HG02642 (cell line): Measurements from ENCODE around the gene TSSK6.

ENCODE experiments used
- ATAC-seq: cut with Tn5 transposase; IDR thresholded peaks from one replicate; pipeline ENCODE4 v1.9.1; 2021; ENCODE audit warnings: mild to moderate bottlenecking; ENCODE audit not compliant: unreplicated experiment, poor library complexity

The TSSK6 gene

DNA sequence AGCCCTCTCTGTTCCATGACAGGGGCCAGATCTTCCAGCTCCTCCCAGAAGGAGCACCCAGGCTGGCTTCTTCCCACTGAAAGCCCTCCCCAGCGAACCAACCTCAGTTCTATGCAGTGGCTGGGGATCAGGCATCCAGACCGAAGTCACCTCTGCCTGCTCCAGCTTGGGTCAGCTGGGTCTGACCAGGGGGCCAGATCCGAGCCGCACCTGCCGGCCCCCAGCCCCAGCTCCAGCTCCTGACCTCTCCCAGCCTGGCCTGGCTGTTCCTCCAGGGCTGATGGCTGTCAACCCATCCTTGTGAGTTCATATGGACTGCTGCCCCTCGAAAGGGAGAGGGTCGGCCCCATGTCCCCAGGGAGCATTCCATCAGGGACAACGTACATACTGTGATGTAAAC, 8.0 kb downstream of the TSSK6 start:
- ATAC-seq, result no peak

DNA sequence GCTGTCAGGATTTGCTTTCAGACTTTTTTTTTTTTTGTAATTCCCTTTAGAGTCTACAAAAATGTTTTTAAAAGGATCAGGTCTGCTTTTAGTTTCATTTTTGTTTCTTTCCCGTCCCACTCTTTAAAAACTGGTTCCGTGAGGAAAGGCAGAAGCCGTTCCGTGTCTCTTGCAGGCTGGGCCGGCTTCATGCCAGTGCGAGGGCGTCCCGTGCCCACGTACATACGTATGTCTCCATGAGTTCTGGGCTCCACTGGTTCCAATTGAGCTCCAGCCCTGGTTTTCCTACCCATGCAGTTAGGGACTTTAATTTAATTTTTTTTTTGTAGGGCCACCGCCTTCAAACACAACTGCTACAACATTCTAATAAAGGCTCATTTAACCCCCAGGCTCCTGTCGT, 8.8 kb downstream of the TSSK6 start:
- ATAC-seq, result no peak

DNA sequence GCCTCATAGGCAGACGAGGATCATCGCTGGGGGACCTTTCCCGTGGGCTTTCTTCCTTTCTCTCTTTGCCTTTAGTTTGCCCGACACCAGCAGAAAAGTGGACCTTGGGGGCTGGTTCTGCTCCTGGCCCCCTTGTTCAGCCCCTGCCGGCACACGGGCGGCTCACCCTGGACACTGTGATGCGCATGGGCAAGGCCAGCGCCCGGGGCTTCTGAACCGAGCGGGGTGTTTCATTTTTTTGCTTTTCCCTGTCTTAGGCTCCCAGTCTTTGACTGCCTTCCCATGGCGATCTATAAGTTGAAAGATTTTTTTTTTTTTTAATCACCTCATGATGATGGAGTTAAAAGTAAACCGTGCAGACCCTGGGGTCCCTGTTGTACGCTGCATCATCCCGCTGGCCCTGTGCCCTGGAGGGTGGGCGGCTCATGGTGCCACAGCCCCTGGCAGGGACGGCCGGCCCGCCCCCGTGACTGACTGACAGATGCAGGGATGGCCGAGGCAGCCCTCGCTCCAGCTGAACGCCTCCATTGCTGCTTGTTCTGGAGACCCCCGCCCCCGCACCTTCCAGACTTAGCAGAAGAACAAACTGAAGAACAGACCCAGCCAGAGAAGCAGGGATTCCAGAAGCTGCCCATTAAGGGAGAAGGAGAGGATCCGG, 9.6 kb downstream of the TSSK6 start:
- ATAC-seq, result no peak

DNA sequence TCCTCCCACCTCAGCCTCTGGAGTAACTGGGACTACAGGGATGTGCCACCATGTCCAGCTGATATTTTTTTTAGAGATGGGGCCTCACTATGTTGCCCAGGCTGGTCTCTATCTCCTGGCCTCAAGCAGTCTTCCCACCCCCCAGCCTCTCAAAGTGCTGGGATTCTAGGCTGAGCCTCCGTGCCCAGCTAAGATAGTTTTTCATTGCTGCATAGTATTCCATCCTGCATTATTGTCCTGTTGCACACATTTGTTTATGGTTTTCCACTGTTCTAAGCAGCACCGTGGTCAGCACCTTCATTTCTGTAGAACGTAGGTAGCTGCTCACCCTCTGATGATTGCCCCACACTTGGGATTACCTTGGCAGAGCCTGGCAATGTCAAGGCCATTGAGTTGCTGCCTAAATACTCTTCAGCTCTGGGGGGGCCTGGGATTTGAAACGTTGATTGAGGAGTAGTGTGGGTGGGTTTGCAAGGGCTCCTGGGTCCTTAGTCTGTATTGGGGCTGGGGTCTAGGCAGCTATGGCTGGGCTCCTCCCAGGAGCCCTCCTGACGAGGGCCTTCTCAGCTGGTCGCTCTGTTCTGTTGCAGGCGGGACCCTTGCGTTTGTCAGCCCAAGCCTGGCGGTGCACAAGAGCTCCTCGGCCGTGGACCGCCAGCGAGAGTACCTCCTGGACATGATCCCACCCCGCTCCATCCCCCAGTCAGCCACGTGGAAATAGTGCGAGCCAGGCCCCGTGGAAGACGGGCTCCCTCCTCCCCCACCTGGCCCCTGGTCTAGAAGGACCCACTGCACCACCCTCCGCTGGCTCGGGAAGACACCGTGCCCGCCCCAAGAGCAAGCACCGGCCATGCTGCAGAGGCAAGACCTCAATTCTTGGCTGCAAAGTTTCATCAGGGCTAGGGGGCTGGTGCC, 10.3 kb downstream of the TSSK6 start:
- no peak for ATAC-seq

DNA sequence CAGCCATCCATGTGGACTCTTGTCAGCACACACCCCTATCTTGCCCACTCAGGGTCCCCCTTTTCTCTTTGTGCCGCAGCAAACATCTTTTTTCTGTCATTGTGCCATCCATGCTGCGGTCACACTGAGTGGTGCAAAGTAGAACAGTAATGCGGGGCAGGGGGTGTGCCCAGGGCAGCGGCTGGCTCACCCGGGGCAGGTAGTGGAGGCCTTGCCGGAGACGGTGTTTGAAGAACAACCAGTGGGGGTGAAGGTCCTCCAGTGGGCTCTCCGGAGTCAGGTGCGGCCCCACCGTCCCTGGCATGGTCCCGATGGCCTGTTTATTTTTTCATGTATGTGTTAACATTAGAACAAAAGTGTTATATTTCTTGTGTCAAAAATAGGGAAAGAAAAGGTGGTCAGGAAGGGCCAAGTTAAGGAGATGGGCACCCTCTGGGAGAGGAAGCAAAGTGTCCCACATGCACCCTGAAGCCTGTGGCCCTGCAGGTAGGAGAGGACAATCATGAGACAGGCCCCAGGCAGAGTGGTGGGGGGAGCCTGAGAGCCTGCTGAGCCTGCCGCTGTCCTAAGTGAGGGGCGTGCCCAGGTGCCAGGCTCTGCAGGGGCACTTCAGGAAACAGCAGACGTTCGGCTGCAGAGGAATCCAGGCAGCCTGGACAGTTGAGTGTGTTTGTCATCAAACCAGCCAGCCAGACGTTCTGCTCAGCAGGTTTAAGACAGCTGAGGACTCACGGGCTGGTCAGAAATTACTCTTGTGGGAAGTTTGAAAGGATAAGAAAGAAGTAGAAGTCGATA, 12.3 kb downstream of the TSSK6 start:
- no peak for ATAC-seq

DNA sequence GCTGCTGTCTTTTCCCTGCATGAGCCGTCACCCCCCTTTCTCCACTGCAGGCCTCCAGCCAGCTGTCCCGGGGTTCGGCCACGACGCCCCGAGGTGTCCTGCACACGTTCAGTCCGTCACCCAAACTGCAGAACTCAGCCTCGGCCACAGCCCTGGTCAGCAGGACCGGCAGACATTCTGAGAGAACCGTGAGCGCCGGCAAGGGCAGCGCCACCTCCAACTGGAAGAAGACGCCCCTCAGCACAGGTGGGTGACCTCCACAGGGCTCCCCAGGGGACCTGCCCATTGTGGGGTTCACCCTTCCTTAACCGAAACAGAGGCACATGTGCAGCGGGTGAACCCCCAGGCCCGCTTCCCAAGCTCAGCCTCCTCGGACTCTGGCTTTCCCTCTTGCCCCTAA, 13.1 kb downstream of the TSSK6 start:
- no peak for ATAC-seq

DNA sequence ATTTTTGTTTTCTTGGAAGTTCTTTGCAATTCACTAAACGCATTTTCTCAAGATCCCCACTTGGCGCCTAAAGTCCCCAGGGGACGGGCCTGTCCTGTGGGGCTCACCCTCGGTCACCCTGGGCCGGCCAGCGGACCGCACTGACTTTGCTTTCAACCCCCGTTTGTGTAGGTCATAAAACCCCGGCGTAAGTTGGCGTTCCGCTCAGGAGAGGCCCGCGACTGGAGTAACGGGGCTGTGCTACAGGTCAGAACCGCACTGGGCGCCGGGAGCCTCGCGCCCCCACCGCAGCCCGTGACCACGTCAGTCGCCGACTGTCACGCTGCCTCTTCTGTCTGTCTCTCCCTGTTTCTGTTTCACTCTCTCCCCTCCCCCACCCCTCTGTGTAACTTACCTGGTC, 13.6 kb downstream of the TSSK6 start:
- no peak for ATAC-seq

DNA sequence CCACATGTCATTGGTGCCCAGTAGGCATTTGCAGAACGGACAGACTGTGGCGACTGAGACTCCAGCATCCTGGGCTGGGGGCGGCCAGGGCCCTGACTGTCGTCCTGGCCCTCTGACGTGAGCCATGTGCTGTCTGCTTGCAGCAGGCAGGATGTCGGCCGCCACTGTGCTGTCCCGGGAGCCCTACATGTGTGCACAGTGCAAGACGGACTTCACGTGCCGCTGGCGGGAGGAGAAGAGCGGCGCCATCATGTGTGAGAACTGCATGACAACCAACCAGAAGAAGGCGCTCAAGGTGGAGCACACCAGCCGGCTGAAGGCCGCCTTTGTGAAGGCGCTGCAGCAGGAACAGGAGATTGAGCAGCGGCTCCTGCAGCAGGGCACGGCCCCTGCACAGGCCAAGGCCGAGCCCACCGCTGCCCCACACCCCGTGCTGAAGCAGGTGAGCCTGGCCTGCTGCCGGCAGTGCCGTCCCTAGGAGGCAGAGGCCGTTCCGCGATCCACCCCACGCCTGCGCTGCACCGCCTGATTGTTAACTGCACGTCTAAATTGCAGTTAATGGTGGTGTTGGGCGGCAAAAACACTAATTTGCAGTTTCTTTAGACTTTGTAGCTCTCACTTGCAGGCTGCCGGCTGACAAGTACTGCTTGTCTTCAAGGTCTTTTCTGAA, 14.2 kb downstream of the TSSK6 start:
- ATAC-seq, result no peak

DNA sequence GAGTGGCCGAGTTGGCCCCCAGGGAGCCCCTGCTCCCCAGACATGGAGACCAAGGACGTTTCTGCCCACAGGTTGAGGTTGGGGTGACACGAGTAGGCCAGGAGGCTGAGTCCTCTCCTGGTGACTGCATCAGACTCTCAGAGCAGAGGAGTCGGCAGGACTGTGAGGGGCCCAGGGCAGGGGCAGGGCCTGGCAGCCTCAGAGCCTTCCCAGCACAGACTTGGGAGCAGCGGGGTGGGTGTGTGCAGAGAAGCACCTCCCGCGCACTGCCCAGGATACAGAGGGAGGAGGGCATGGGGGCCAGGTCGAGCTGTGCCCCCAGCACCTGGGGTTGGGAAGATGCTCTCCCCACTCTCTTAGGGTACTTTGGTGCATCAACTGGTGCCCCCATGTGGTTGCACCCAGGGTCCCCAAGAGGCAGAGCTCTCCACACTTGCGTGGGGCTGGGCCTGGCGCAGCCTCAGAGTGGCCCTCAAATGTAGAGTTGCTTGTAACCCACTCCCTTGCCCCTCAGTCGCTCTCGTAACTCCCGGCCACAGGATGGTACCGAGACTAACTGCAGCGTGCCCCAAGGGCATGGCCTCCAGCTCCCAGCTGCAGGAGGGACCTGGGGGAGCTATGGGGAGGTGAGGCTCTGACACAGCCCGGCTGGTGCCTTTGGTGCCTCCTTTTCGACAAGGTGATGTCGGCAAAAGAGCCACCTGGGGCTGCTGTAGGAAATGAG, 15.9 kb downstream of the TSSK6 start:
- no peak for ATAC-seq

DNA sequence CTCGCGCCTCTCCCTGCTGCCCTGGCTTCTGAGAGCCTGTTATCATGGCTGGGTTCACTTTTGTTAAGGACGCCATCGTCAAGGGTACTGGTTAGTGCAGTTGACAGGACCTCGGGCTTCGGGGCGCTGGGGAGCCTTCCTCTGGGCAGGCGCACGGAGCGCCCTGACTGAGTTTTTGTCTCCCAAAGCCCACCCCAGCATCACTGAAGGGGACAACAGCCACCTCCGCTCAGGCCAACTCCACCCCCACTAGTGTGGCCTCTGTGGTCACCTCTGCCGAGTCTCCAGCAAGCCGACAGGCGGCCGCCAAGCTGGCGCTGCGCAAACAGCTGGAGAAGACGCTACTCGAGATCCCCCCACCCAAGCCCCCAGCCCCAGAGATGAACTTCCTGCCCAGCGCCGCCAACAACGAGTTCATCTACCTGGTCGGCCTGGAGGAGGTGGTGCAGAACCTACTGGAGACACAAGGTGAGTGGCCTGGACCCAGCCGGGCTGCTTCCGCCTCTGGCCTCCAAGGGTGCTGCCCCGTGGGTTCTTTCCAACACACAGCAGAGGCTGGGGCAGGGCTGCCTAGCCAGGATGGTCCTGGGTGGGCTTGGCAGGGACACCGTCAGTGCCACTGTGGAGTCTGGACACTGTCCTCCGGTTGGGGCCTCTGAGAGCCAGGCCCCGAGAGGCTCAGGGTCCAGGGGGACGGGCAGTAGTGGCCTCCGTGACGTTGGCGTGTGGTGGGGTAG, 16.9 kb downstream of the TSSK6 start:
- ATAC-seq, result no peak

DNA sequence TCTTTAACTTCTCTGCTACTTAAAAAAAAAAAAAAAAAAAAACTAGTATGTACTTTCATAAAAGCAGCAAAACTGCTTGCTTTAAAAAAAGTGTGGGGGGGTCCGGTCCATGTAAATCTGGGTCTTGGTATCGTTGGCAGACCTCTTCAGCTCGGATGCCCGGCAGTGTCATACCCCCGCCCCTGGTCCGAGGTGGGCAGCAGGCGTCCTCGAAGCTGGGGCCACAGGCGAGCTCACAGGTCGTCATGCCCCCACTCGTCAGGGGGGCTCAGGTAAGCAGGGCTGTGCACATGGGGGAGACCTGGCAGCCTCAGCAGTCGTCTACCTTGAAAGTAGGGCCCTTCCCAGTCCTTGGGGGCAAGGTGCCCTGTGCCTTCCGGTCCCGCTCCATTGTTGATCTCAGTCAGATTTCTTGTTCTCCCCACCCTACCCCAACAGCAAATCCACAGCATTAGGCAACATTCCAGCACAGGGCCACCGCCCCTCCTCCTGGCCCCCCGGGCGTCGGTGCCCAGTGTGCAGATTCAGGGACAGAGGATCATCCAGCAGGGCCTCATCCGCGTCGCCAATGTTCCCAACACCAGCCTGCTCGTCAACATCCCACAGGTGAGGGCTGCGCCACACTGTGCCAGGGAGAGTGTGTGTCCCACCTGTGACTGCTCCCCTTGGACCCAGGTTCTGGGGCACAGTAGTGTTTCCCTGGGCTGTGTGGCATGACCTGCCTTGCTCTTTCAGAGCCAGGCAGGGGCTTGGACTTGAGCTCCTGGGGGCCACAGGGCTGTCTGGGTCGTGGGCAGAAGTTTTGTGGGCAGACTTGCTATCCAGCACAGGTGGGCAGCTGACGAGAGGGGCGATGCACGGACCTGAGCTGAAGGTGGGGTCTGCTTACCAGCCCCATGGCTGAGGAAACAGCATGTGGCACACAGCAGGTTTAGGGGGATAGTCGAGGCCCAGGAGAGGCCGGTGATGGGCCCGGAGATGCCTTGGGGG, 19.4 kb downstream of the TSSK6 start:
- no peak for ATAC-seq

DNA sequence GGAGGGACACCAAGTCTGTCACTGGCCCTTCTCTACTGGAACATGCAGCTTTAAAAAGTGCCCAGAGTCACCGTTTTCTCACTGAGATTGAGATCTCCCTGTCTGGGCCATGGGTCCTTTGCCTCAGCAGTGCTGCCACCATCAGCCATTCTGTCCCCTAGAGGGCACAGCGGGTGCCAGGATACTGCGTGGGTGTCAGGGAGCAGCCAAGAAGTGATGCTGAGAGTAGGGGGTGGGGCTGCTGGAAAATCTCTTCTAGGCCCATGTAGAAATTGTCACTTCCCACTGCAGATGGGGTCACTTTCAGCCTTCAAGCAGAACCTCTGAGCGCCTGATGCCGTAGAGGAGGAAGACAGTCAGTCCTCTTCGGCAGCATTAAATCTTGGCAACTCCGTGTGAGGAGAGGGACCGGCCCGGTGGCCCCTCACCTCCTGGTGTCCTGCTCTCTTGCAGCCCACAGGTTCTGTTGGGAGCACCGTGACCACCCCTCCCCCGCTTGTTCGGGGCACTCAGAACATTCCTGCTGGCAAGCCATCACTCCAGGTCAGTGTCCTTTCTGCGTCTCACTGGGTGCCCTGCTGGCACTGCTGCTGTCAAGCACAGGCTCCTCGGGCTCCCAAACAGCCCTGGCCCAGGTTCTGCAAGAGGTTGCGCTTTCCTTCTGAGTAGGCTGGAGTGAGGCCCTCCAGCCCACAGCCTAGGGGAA, 21.4 kb downstream of the TSSK6 start:
- ATAC-seq, result no peak

DNA sequence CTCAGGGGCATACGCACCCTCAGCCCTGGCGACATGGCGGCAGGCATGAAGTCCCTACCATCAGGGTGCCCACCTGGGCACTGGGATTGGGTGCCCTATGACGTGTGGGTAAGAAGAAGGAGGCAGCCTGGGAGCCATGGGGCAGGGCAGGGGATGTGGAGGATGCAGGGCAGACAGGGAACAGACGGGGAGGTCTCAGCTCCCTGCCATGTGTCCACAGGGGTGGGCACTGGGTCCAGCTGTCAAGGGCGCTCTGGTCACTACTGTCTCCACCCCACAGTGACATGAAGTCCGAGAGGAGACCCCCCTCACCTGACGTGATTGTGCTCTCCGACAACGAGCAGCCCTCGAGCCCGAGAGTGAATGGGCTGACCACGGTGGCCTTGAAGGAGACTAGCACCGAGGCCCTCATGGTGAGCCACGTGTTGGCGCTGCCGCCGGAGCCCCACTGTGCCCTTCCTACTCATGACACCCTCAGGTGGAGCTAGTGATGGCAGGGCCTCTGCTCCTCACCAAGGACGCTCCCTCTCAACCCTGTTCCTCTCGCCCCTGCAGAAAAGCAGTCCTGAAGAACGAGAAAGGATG, 23.2 kb downstream of the TSSK6 start:
- no peak for ATAC-seq

DNA sequence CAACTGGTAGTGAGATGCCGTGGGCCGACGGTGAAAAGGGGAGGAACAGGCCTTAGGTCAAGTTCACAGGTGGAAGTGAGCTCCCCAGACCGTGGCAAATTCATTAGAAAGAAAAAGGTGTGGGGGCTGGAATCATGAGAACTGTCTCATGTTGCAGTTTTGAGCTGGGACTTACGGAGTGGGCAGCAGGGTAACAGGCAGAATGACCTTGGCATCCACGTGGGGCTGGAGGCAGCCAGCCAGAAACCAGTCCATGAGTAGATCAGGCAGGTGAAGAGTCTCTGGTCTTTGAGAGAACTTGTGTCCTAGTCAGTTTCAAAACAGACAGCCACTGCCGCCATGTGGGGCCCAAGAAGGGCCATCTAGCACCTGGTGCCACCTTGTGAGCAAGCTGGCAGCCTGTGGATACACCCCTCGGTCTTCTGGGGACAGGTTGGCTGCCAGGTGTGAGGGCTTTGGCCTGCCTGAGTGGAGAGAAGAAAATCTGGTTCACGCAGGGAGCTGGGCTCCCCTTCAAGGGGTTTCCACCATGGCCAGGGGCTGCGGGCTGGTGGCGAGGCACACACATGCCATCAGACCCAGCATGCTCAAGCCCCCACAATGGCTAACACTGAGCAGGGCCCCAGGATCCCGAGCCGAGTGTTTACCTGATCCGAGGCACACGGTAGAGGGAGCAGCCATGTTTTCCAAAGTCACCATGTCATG, 23.9 kb downstream of the TSSK6 start:
- no peak for ATAC-seq

DNA sequence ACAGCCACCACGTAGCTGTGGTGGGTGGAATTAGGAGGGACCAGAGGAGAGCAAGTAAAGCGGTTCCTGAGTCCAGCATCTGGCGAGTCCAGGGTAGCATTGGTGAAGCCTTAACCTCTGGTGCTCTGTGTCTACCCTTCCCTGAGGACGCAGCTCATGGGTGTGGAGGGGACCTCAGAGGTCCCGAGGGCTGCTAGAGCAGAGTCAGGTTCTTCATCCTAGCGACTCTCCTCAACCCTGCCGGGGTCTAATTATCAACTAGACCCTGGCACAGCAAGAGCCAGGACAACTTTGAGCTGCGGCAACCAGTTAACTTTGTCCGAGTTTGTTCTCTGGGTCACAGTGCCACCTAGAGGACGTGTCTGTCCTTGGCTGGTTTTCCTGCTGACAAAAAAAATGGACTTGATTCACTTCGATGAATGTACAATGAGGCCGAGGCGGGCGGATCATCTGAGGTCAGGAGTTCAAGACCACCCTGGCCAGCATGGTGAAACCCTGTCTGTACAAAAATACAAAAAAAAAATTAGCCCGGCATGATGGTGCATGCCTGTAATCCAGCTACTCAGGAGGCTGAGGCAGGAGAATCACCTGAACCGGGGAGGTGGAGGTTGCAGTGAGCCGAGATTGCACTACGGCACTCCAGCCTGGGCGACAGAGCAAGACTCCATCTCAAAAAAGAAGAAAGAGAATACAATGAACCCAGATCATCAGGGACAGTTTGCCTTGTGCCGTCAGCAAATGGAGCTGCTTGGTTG, 25.0 kb downstream of the TSSK6 start:
- peak; percentile 37 for ATAC-seq

DNA sequence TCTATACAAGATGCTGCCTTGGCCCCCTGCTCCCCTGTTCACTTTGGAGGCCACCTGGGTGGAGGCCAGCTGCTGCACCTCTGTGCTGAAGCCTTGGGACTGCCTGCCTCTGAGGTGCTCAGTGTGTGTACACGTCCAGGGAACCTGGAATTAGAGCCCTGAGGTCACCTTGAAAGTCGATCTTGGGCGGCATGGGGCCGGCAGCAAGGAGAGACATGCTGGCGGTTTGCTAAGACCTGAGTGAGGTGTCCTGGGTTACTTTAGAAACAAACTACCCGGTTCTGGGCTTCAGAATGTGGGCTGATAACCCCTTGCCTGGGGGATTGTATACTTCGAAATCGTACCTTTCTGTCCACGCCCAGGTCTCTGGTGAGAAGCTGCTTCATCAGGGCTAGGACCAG, 25.5 kb downstream of the TSSK6 start:
- ATAC-seq, result peak; percentile 7
